Tibial nerve (tissue), 4 donors: ENCODE data around the gene CACHD1.

ENCODE experiments used
- EP300 ChIP-seq, 2 donors: sonication (generic); formaldehyde crosslinking; IDR thresholded peaks; one replicate each; pipeline ENCODE4 v1.6.1; 2017; ENCODE audit warnings: antibody characterized with exemption in 2 of 2, mild to moderate bottlenecking in 1 of 2
- POLR2A ChIP-seq, 2 donors: fragments of 450-650 bp; IDR thresholded peaks; one replicate each; pipeline ENCODE4 v1.6.1; 2017; ENCODE audit warnings: antibody characterized with exemption in 2 of 2, mild to moderate bottlenecking in 2 of 2, moderate library complexity in 2 of 2
- TF ChIP-seq, protein P1 (sequence below), 5 experiments: fragments of 200-600 bp in 3 of 5; fragments of 450-650 bp in 2 of 5; sonication (generic) in 3 of 5; IDR thresholded peaks; one replicate each; pipeline ENCODE4 v1.5.1; 2016 to 2019; ENCODE audit warnings: antibody characterized with exemption in 5 of 5, mild to moderate bottlenecking in 3 of 5, moderate library complexity in 2 of 5

DNA sequence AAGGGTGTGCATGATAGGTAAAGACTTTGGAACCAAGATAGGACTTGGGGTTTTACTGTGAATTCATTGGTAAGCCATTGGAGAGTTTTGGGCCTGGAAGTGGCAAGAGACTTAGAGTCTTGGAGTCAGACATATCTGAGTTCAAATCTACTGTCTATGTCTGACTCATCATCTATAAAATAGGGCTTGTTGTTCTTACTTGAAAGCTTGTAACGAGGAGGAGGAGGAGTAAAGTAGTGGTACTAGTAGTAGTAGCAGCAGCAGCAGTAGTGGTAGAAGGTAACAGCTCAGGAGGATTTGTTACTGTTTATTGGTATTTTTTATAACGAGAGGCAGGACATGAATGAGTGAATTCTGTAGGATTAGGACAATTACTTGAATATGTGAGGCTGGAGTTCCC lies 62.7 kb downstream of the CACHD1 start:
- TF ChIP-seq, protein P1, sequence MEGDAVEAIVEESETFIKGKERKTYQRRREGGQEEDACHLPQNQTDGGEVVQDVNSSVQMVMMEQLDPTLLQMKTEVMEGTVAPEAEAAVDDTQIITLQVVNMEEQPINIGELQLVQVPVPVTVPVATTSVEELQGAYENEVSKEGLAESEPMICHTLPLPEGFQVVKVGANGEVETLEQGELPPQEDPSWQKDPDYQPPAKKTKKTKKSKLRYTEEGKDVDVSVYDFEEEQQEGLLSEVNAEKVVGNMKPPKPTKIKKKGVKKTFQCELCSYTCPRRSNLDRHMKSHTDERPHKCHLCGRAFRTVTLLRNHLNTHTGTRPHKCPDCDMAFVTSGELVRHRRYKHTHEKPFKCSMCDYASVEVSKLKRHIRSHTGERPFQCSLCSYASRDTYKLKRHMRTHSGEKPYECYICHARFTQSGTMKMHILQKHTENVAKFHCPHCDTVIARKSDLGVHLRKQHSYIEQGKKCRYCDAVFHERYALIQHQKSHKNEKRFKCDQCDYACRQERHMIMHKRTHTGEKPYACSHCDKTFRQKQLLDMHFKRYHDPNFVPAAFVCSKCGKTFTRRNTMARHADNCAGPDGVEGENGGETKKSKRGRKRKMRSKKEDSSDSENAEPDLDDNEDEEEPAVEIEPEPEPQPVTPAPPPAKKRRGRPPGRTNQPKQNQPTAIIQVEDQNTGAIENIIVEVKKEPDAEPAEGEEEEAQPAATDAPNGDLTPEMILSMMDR (IDR thresholded peaks at IDR 0.05): no peak
- TF ChIP-seq POLR2A (IDR thresholded peaks at IDR 0.05): no peak
- TF ChIP-seq EP300 (IDR thresholded peaks at IDR 0.05): no peak
